NCI-H2107 (cell line): Measurements from ENCODE around the gene KAZN.
"Not testable (repeated sequence)": the region's sequence is repeated elsewhere in the genome, so short reads cannot be mapped to it uniquely, and the experiment has no call there.

Source experiments
- DNase-seq: peaks from one replicate; lab custom pipeline; 2025; lab: John Stamatoyannopoulos, UW

KAZN gene

GRCh38 chr1:14598498-14599182, at the start of gene KAZN:
KAZN (plus strand) TSS chr1:14598685.
- no peak for DNase-seq

GRCh38 chr1:14549897-14550620, 48.4 kb upstream of the KAZN start:
- DNase-seq, result no peak

- DNase-seq, result no peak
Observed at GRCh38 chr1:14551386-14551785, 47.1 kb upstream of the KAZN start.

DNA sequence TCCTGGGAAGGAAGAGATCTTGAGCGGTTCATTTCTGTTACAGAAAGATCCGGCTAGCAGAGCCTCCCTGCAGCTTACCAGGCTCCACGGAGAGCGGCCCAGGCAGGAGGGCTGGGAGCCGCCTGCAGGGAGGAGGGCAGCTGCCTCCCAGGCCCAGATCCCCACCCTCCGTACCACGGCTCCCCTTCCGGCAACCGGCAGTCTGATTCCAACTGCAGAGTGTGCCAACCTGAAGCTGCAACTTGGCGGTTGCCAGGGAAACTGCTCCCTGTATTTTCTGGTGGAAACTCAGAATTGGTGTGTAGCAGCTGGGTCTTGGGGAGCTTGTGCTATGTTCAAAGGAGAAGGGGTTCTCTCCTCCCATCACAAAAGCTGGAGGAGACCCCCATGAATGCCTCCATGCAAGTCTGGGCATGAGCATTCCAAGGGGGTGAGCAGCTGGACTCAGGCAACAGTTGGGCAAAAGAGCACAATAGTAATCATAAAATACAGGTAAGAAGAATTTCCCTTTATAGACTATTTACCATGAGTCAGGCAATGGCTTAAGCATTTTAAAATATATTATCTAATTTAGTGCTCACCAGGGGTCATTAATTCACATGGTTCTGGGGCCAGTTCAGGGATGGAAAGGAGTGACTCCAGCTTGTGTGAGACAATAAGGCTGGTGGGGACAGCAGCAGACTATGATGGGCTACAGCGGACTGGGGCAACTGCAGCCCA, 46.1 kb upstream of the KAZN start:
- DNase-seq, result no peak

GRCh38 chr1:14553711-14554110, 44.8 kb upstream of the KAZN start:
- DNase-seq, result no peak

- DNase-seq, result no peak
Observed at GRCh38 chr1:14555091-14555490, 43.4 kb upstream of the KAZN start.

- DNase-seq, result no peak
Observed at GRCh38 chr1:14561014-14561693, 37.3 kb upstream of the KAZN start.

- DNase-seq, result no peak
Observed at GRCh38 chr1:14565090-14565489, 33.4 kb upstream of the KAZN start.

- no peak for DNase-seq
Observed at GRCh38 chr1:14567056-14567455, 31.4 kb upstream of the KAZN start.

DNA sequence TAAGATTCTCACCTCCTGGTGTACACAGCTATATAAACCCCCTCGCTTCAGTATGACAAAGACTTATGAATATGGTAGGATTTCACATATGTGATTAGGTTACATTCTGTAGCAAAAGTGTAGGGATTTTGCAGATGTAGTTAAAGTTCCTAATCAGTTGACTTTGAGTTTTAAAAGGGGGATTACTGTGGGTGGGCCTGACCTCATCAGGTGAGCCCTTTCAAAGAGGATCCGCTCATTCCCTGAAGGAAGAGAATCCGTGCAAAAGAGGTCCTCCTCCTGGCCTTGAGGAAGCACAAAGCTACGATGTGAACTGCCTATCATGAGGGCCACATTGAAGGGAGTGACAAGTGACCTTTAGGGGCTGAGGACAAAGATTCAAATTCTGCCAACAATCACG, 30.6 kb upstream of the KAZN start:
- DNase-seq, result no peak

GRCh38 chr1:14568716-14569355, 29.6 kb upstream of the KAZN start:
- no peak for DNase-seq

GRCh38 chr1:14570514-14570913, 28.0 kb upstream of the KAZN start:
- DNase-seq, result no peak

GRCh38 chr1:14571810-14572767, 26.4 kb upstream of the KAZN start:
- no peak for DNase-seq

GRCh38 chr1:14572861-14573260, 25.6 kb upstream of the KAZN start:
- no peak for DNase-seq

- no peak for DNase-seq
Observed at GRCh38 chr1:14576155-14576554, 22.3 kb upstream of the KAZN start.

DNA sequence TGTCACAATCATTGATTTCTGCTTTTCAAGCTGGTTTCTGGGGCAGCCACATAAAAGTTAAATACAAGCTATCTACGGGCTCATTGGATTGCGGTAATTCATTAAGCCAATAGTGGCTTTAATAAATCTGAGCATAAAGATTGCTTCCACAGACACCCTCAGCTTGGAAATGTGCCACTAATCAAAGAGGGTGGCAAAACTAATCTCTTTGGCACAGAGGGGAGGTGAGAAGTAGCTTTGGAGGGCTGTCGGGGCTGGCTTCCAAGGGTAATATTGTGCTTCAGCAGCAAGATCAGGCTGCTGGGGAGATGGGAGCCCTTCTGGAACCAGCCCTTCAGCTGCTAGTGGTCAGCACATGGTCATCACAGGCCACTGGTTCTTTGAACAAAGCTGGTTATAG, 21.2 kb upstream of the KAZN start:
- DNase-seq, result no peak

DNA sequence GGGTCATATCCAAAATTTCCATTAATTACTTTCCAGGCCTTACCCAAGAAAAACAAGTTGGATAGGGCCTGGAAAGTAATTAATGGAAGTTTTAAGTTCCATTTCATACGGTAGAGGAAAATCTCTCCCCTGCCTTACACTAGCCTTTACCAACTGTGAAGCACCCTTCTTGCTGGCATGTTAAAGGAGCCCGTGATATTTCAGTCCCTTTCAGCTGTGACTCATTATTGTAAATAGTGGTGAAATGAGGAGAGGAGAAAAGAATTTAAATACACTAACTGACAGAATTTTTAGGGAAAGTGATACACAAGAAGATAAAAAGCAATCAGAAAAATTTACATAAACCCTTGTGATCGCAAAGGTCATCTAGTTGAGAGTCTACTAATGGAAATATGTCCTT, 20.3 kb upstream of the KAZN start:
- DNase-seq, result no peak

DNA sequence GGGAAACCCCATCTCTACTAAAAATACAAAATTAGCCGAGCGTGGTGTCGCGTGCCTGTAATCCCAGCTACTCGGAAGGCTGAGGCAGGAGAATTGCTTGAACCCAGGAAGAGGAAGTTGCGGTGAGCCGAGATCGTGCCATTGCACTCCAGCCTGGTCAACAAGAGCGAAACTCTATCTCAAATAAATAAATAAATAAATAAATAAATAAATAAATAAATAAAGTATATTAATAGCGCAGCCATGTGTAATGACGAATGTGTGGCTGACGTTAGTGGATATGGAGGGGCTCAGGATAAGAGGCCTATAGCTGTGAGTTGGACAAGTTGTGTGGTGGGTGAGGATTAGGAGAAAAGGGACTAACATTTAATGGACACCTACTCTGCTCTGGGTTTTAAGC, 18.2 kb upstream of the KAZN start:
- DNase-seq, result not testable (repeated sequence)

DNA sequence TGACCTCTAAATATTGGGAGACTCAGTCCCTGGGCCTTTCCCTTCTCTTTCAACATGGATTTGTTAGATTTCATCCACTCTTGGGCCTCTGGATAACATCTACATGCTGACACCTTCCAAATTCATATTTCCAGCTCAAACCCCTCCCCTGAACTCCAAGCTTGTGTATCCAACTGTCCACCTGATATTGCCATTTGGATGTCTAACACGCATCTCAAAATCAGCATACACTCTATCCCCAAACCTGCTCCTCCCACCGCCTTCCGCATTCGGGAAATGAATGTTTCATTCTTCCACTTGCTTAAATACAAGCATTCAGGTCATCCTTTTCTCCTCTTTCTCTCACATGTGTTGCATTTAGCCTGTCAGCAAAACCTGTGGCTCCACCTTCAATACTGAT, 17.5 kb upstream of the KAZN start:
- no peak for DNase-seq

DNA sequence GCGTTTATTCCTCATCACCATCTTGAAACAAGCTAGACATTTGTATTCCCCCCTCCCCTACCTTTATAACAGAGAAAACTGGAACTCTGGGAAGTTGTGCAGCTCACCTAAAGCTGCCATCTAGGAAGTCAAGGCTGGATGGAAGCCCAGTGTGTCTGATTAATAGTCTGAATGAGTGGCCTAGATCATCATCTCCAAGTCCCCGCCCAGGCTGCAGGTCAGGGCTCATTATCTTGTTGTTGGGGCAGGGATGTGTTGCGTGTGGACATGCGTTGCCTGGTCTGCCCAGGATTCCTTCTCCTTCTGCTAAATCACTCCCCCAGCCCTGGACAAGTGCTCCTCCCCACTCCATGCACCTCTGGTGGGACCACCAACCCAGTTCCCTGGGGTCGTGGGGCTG, 14.7 kb upstream of the KAZN start:
- DNase-seq, result no peak

GRCh38 chr1:14585728-14586127, 12.8 kb upstream of the KAZN start:
- no peak for DNase-seq
